ENCODE measurements around the gene TMEM203. TPM values are rescaled to one million over a fixed set of nuclear protein-coding genes. Genes with fewer than 3 reads are reported as not detected.

Gene TMEM203
- polyA plus RNA-seq, 1 donor (not counting 4 experiments of a cell fraction or from before 2014, with no cell fraction given), result 29.2 TPM

- Histone ChIP-seq H3K4me2 (ENCODE audit: control insufficient read depth, extremely low read depth, insufficient read depth, low read depth, low read length) (no peak overlapping the region), H2AFZ (ENCODE audit: control insufficient read depth, low read length) (no peak overlapping the region), H4K20me1 (ENCODE audit: control insufficient read depth, extremely low read depth, insufficient read depth, low read length) (no peaks in the 10 kb centered on the region), H3K4me3 (ENCODE audit: control insufficient read depth in 2 of 3, extremely low read depth in 1 of 3, insufficient read depth in 2 of 3, low read depth in 1 of 3, low read length in 3 of 3) (no peak overlapping the region), H3K36me3 (ENCODE audit: control insufficient read depth in 2 of 2, extremely low read depth in 1 of 2, insufficient read depth in 2 of 2, low read length in 2 of 2) (no peaks in the 10 kb centered on the region), H3K4me1 (ENCODE audit: control insufficient read depth, extremely low read depth, insufficient read depth, low read length) (peaks cover 6% of the 10 kb centered on the region), H3K27ac (ENCODE audit: control insufficient read depth, insufficient read depth, low read length) (no peak overlapping the region), H3K9ac (ENCODE audit: control insufficient read depth, extremely low read depth, insufficient read depth, low read length) (no peak overlapping the region), H3K9me3 (ENCODE audit: control insufficient read depth, low read depth, low read length) (no peaks in the 10 kb centered on the region), H3K27me3 (ENCODE audit: control insufficient read depth, extremely low read depth, insufficient read depth, low read length) (peaks cover 15% of the 10 kb centered on the region), H3K79me2 (ENCODE audit: control insufficient read depth, insufficient read depth, low read length) (no peaks in the 10 kb centered on the region), H3K9me1 (ENCODE audit: control insufficient read depth, extremely low read depth, insufficient read depth, low read length) (no peaks in the 10 kb centered on the region)
- dilution Hi-C loops (cut with MboI; ENCODE audit: extremely low pct_ligation_motif_present, low sequenced_read_pairs), result no loop called here
- DNase-seq (ENCODE audit: low read depth, low spot score) (no peak), FAIRE-seq (no peak)
- TF ChIP-seq CTCF (optimal IDR thresholded peaks at IDR 0.05 in 1 of 3, IDR thresholded peaks at IDR 0.05 in 1 of 3, conservative IDR thresholded peaks at IDR 0.05 in 1 of 3; ENCODE audit: extremely low read depth in 1 of 3, insufficient read depth in 2 of 3, low read length in 3 of 3), result no peak
- TF ChIP-seq EZH2 (IDR thresholded peaks at IDR 0.05; ENCODE audit: low read length), result no peak
Measured at GRCh38 chr9:137232101-137232500, 26.7 kb upstream of the TMEM203 start.

GRCh38 chr9:137231372-137232039, 26.1 kb upstream of the TMEM203 start:
- H3K9ac ChIP-seq (ENCODE audit: control insufficient read depth, extremely low read depth, insufficient read depth, low read length), result no peak overlapping the region

More at GRCh38 chr9:137231372-137232039, 26.1 kb upstream of the TMEM203 start:
- no peak overlapping the region for H3K27ac ChIP-seq (ENCODE audit: control insufficient read depth, insufficient read depth, low read length)
- H2AFZ ChIP-seq (ENCODE audit: control insufficient read depth, low read length), result no peak overlapping the region
- no peaks in the 10 kb centered on the region for H3K9me1 ChIP-seq (ENCODE audit: control insufficient read depth, extremely low read depth, insufficient read depth, low read length)
- dilution Hi-C loops (cut with MboI; ENCODE audit: extremely low pct_ligation_motif_present, low sequenced_read_pairs), result no loop called here
- H4K20me1 ChIP-seq (ENCODE audit: control insufficient read depth, extremely low read depth, insufficient read depth, low read length), result no peaks in the 10 kb centered on the region
- H3K9me3 ChIP-seq (ENCODE audit: control insufficient read depth, low read depth, low read length), result no peaks in the 10 kb centered on the region
- peaks cover 15% of the 10 kb centered on the region for H3K27me3 ChIP-seq (ENCODE audit: control insufficient read depth, extremely low read depth, insufficient read depth, low read length)
- no peaks in the 10 kb centered on the region for H3K79me2 ChIP-seq (ENCODE audit: control insufficient read depth, insufficient read depth, low read length)
- DNase-seq (ENCODE audit: low read depth, low spot score), result no peak
- no peak overlapping the region for H3K4me2 ChIP-seq (ENCODE audit: control insufficient read depth, extremely low read depth, insufficient read depth, low read depth, low read length)
- TF ChIP-seq CTCF (optimal IDR thresholded peaks at IDR 0.05 in 1 of 3, IDR thresholded peaks at IDR 0.05 in 1 of 3, conservative IDR thresholded peaks at IDR 0.05 in 1 of 3; ENCODE audit: extremely low read depth in 1 of 3, insufficient read depth in 2 of 3, low read length in 3 of 3) (no peak), EZH2 (IDR thresholded peaks at IDR 0.05; ENCODE audit: low read length) (no peak)
- H3K4me3 ChIP-seq (ENCODE audit: control insufficient read depth in 2 of 3, extremely low read depth in 1 of 3, insufficient read depth in 2 of 3, low read depth in 1 of 3, low read length in 3 of 3), result no peak overlapping the region
- no peaks in the 10 kb centered on the region for H3K36me3 ChIP-seq (ENCODE audit: control insufficient read depth in 2 of 2, extremely low read depth in 1 of 2, insufficient read depth in 2 of 2, low read length in 2 of 2)
- no peak for FAIRE-seq
- peaks cover 12% of the 10 kb centered on the region for H3K4me1 ChIP-seq (ENCODE audit: control insufficient read depth, extremely low read depth, insufficient read depth, low read length)

Data from keratinocyte (primary cell).